Germinal center (tissue), 1 donor: ENCODE results near the gene NUTM2A.
"Not testable (repeated sequence)": the region's sequence is repeated elsewhere in the genome, so short reads cannot be mapped to it uniquely, and the experiment has no call there.

Experiments used
- DNase-seq: peaks from one replicate; pipeline ENCODE4 v3.0.0; 2012; ENCODE audit warnings: mixed read lengths, low spot score

NUTM2A gene

DNA sequence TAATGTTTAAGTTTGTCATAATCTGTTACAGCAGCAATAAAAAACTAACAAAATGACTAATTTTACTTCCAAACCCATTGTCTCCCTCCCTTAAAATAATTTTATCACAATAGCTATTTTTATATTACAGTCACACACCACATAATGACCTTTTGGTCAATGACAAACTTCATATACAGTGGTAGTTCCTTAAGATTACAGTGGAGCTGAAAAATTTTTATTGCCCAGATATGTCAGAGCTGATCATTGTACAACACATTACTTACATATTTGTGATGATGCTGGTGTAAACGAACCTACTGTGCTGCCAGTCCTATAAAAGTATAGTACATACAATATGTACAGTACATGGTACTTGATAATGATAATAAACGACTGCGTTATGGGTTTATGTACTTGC, 22.1 kb downstream of the NUTM2A start:
- DNase-seq: not testable (repeated sequence)

DNA sequence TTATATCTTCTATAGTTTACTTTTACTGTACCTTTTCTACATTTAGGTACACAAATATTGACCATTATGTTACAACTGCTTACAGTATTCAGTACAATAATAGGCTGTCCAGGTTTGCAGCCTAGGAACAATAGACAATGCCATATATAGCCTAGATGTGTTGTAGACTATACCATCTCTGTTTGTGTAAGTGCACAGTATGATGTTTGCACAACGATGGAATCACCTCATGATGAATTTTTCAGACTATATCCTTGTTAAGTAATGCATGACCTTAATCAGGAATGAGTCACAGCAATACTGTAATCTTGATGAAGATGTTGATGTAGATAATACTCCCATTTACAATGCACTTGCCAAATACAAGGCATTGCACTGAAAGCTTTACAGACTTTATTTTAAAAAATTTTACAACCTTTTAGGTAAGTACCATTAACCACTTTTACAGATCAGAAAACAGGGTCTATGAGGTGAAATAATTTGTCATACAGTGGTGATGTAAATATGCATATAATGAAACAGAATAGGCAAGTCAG, 23.6 kb downstream of the NUTM2A start:
- not testable (repeated sequence) for DNase-seq

DNA sequence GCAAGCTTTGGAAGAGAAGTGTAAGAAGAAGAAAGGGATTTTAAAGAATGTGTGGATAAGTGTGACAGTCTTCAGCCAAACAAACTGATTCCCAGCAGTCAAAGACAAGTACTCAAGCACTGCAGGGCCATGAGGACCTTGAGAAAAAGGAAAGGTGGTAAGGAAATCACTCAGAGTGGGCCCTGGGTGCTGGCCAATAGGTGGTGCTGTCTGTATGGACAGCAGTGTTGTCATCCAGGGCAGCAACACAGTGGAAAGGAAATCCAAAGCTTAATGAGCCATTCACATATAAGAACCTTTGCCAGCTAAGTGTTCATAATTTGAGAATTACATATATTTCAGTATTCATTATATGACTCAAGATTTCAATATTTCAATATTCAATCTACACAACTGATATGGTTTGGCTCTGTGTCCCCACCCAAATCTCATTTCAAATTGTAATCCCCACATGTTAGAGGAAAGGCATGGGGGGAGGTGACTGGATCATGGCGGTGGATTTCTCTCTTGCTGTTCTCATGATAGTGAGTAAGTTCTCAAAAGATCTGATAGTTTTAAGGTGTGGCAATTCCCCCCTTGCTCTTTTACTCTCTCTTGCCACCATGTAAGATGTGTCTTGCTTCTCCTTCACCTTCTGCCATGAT, 55.6 kb downstream of the NUTM2A start:
- not testable (repeated sequence) for DNase-seq
